C4-2B (cell line): ENCODE measurements around the gene CACNB2.

Experiments used
- ZFX ChIP-seq: fragments of 450-650 bp; IDR thresholded peaks from 2 replicates; pipeline ENCODE4 v1.6.1; 2017
- TF ChIP-seq, protein P1 (sequence below): fragments of 450-650 bp; conservative IDR thresholded peaks from 2 replicates; pipeline ENCODE4 v1.5.1; 2017; ENCODE audit warnings: mild to moderate bottlenecking

DNA sequence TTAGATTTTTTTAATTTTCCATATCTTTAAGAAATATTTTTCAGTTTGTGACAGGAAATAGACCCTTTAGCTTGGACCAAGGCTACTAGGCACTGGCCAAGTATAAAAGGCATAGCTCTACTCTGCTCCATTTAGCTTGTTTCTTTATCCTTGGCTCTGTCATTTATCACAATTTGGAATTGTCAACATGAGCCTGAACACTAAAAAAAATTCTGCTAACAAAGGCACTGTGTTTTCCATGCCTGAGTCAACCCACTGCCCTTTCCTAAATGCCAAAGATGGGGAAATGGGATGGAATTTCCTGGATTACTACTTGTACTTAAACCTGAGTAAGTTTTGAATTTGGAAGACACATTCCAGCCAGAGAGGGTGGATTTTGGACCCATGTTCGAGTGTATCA, 382.8 kb downstream of the CACNB2 start:
- TF ChIP-seq, protein P1, sequence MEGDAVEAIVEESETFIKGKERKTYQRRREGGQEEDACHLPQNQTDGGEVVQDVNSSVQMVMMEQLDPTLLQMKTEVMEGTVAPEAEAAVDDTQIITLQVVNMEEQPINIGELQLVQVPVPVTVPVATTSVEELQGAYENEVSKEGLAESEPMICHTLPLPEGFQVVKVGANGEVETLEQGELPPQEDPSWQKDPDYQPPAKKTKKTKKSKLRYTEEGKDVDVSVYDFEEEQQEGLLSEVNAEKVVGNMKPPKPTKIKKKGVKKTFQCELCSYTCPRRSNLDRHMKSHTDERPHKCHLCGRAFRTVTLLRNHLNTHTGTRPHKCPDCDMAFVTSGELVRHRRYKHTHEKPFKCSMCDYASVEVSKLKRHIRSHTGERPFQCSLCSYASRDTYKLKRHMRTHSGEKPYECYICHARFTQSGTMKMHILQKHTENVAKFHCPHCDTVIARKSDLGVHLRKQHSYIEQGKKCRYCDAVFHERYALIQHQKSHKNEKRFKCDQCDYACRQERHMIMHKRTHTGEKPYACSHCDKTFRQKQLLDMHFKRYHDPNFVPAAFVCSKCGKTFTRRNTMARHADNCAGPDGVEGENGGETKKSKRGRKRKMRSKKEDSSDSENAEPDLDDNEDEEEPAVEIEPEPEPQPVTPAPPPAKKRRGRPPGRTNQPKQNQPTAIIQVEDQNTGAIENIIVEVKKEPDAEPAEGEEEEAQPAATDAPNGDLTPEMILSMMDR: no peak
- no peak for TF ChIP-seq ZFX
